ENCODE data around the gene ACER3. TPM values are rescaled to one million over a fixed set of nuclear protein-coding genes. Genes with fewer than 3 reads are reported as not detected.
"Not testable (repeated sequence)": the region's sequence is repeated elsewhere in the genome, so short reads cannot be mapped to it uniquely, and the experiment has no call there.

The ACER3 gene
- total and polyA plus RNA-seq, 8 donors: 2.0 to 13.2 (median 5.9) TPM

DNA sequence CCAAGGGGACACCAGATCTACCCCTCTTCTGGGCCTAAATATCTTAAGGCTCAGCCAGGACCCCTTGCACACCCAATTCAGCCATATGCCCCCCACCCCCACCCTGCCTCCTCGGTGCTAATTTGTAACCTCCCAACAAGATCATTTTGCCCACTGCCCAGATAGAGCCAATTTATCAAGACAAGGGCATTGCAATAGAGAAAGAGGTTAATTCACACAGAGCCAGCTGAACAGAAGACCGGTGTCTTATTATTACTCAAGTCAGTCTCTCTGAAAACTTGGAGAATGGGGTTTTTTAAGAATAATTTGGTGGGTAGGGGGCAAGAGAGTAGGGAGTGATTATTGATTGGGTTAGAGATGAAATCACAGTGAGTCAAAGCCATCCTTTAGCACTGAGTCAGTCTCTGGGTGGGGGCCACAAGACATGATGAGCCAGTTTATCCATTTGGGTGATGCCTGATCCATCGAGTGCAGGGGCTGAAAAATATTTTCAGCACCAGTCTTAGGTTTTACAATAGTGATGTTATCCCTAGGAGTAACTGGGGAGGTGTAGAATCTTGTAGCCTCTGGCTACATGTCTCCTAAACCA lies 196.2 kb downstream of the ACER3 start:
- TF ChIP-seq, protein P1, sequence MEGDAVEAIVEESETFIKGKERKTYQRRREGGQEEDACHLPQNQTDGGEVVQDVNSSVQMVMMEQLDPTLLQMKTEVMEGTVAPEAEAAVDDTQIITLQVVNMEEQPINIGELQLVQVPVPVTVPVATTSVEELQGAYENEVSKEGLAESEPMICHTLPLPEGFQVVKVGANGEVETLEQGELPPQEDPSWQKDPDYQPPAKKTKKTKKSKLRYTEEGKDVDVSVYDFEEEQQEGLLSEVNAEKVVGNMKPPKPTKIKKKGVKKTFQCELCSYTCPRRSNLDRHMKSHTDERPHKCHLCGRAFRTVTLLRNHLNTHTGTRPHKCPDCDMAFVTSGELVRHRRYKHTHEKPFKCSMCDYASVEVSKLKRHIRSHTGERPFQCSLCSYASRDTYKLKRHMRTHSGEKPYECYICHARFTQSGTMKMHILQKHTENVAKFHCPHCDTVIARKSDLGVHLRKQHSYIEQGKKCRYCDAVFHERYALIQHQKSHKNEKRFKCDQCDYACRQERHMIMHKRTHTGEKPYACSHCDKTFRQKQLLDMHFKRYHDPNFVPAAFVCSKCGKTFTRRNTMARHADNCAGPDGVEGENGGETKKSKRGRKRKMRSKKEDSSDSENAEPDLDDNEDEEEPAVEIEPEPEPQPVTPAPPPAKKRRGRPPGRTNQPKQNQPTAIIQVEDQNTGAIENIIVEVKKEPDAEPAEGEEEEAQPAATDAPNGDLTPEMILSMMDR (IDR thresholded peaks at IDR 0.05): no peak
- Histone ChIP-seq H3K9me3 (no peaks in the 10 kb centered on the region), H3K4me3 (no peak overlapping the region), H3K36me3 (no peaks in the 10 kb centered on the region), H3K27me3 (no peaks in the 10 kb centered on the region), H3K27ac (no peak overlapping the region), H3K4me1 (peaks cover 0 to 12% (median 0%) of the 10 kb centered on the region in 3 donors)
- ATAC-seq (no peak), FAIRE-seq (no peak), DNase-seq (no peak)
- intact Hi-C loops (cut with DNase I): no loop called here
- WGBS, 2 donors: 77 to 89% methylated on average over 3 of the region's 3 CpGs

DNA sequence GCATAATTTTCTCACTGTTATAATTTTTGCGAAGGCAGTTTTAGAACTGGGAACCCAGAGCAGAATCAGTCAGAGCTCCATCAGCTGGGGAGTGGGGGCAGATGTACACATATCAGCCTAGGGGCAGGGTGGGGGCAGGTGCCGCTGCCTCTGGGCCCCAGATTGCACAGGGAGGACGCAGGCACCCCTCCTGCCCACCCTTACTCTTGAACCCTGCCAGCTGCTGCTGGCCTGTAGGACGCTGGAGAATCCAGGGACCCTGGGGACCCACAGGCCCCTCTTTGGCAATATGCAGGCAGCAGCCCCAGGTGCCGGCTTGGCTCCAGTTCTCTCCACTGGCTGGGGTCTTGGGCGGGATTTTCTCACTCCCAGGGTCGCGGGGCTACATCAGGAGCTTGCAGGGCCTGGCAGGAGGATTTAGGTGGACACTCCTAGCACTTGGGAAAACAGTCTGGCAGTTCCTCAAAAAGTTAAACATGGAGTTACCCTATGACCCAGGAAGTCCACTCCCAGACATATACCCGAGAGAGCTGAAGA lies 197.3 kb downstream of the ACER3 start:
- Histone ChIP-seq H3K27me3 (no peaks in the 10 kb centered on the region), H3K36me3 (no peaks in the 10 kb centered on the region), H3K4me3 (no peak overlapping the region), H3K27ac (no peak overlapping the region), H3K9me3 (no peaks in the 10 kb centered on the region), H3K4me1 (peaks cover 0 to 12% (median 0%) of the 10 kb centered on the region in 3 donors)
- 81 to 92% methylated on average over 9 of the region's 9 CpGs for WGBS, 2 donors
- FAIRE-seq (no peak), ATAC-seq (no peak), DNase-seq (no peak)
- TF ChIP-seq, protein P1 (IDR thresholded peaks at IDR 0.05): no peak
- intact Hi-C loops (cut with DNase I): no loop called here

DNA sequence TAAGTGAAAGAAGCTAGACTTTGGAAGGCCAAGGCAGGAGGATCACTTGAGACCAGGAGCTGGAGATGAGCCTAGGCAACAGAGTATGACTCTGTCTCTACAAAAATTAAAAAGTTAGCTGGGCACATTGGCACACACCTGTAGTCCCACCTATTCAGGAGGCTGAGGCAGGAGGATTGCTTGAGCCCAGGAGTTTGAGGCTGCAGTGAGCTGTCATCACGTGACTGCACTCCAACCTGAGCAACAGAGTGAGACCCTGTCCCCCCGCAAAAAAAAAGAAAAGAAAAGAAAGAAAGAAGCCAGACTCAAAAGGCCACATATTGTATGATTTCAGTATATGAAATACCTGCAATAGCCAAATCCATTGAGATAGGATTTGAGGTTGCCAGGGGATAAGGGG lies 198.2 kb downstream of the ACER3 start:
- 91 to 93% methylated on average over 2 of the region's 2 CpGs for WGBS, 2 donors
- H3K36me3 ChIP-seq: no peaks in the 10 kb centered on the region
- peaks cover 0 to 18% (median 0%) of the 10 kb centered on the region in 3 donors for H3K4me1 ChIP-seq
- TF ChIP-seq, protein P1 (IDR thresholded peaks at IDR 0.05): no peak
- no peaks in the 10 kb centered on the region for H3K9me3 ChIP-seq
- ATAC-seq: no peak
- H3K27me3 ChIP-seq: no peaks in the 10 kb centered on the region
- no peak overlapping the region for H3K4me3 ChIP-seq
- no peak for DNase-seq
- no peak overlapping the region for H3K27ac ChIP-seq
- FAIRE-seq: no peak
- intact Hi-C loops (cut with DNase I): no loop called here

DNA sequence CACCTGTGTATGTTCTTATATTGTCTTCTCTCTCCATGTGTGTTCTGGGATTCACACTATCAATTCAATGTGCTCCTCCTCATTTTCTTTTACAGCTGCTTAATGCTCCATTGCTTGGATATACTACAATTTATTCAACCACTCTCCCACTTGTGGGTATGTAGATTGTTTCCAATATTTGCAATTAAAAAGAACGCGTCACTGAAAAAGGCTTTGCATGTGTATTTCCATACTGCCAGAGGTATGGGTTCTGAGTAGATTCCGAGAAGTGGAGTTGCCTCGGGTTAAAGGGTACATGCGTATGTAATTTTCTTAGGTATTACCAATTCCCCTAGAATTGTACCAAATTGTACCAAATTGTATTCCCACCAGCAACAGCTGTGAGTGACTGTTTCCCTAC lies 199.1 kb downstream of the ACER3 start:
- DNase-seq (no peak), ATAC-seq (no peak), FAIRE-seq (no peak)
- peaks cover 0 to 18% (median 0%) of the 10 kb centered on the region in 3 donors for H3K4me1 ChIP-seq
- H3K4me3 ChIP-seq: no peak overlapping the region
- no peaks in the 10 kb centered on the region for H3K36me3 ChIP-seq
- H3K27ac ChIP-seq: no peak overlapping the region
- no peaks in the 10 kb centered on the region for H3K9me3 ChIP-seq
- WGBS, 2 donors: 95 to 98% methylated on average over 5 of the region's 5 CpGs
- no peaks in the 10 kb centered on the region for H3K27me3 ChIP-seq
- TF ChIP-seq, protein P1 (IDR thresholded peaks at IDR 0.05): no peak
- intact Hi-C loops (cut with DNase I): no loop called here

DNA sequence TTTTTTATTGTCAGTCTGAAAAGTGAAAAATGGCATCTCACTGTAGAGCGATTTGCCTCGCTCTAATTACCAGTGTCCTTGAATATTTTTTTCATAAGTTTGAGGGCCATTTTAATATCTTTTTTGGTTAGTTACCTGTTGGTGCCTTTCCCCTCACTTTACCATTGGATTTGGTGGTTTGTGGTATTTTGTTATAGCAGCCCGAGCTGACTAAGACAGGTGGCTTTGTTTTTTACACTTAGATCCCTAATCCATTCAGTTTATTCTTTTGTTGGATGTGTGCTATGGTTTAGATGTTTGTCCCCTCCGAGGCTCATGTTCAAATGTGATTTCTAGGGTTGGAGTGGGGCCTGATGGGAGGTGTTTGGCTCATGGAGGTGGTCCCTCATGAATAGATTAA lies 199.5 kb downstream of the ACER3 start:
- no peak for ATAC-seq
- TF ChIP-seq, protein P1 (IDR thresholded peaks at IDR 0.05): no peak
- no peaks in the 10 kb centered on the region for H3K36me3 ChIP-seq
- no peak overlapping the region for H3K4me3 ChIP-seq
- FAIRE-seq: no peak
- H3K9me3 ChIP-seq: no peaks in the 10 kb centered on the region
- peaks cover 0 to 18% (median 0%) of the 10 kb centered on the region in 3 donors for H3K4me1 ChIP-seq
- intact Hi-C loops (cut with DNase I): no loop called here
- no peaks in the 10 kb centered on the region for H3K27me3 ChIP-seq
- H3K27ac ChIP-seq: peak overlapping the region in 2 of 4 donors; percentile 53 to 76
- DNase-seq: no peak
- 89% methylated on average over 4 of the region's 4 CpGs for WGBS, 2 donors

DNA sequence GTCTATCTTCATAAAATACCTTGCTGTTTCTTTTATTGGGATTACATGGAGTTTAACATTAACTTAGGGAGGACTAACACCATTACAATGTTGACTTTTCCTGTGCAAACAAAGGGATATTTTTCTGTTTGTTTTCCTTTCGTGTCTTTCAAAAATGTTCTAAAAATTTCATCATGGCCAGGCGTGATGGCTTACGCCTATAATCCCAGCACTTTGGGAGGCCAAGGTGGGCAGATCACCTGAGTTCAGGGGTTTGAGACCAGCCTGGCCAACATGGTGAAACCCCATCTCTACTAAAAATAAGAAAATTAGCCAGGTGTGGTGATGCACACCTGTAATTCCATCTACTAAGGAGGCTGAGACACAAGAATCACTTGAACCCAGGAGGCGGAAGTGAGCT lies 200.5 kb downstream of the ACER3 start:
- ATAC-seq (peak; percentile 45 to 86 (median 76)), FAIRE-seq (peak; percentile 80), DNase-seq (peak in 1 of 6 donors; percentile 46)
- H3K4me3 ChIP-seq; intact Hi-C loops (cut with DNase I); H3K27me3 ChIP-seq; H3K36me3 ChIP-seq; H3K9me3 ChIP-seq: not testable (repeated sequence)
- peak overlapping the region in 2 of 4 donors; percentile 53 to 76 for H3K27ac ChIP-seq
- 29% methylated on average over 4 of the region's 4 CpGs for WGBS, 2 donors
- peaks cover 0 to 21% (median 0%) of the 10 kb centered on the region in 3 donors for H3K4me1 ChIP-seq
